Osteocyte (in vitro differentiated cells): Measurements from ENCODE around the gene C6orf120. TPM values are rescaled to one million over a fixed set of nuclear protein-coding genes. Genes with fewer than 3 reads are reported as not detected.
A peak's percentile ranks its signal among the peaks of the same experiment; 100 is the strongest.

Source experiments
- DNase-seq: peaks from one replicate; pipeline ENCODE4 v3.0.0; 2021; ENCODE audit warnings: mixed read lengths; ENCODE audit not compliant: unreplicated experiment; ENCODE audit errors: extremely low spot score
- H3K27ac Mint-ChIP-seq: one replicate; pipeline ENCODE4 v1.8.0; 2021; ENCODE audit warnings: mild to moderate bottlenecking, mixed read lengths; ENCODE audit not compliant: unreplicated experiment
- H3K27me3 Mint-ChIP-seq: one replicate; pipeline ENCODE4 v1.8.0; 2021; ENCODE audit warnings: mixed read lengths; ENCODE audit not compliant: unreplicated experiment
- H3K36me3 Mint-ChIP-seq: one replicate; pipeline ENCODE4 v1.8.0; 2021; ENCODE audit warnings: mixed read lengths; ENCODE audit not compliant: unreplicated experiment
- H3K4me1 Mint-ChIP-seq: one replicate; pipeline ENCODE4 v1.8.0; 2021; ENCODE audit warnings: mixed read lengths; ENCODE audit not compliant: unreplicated experiment
- H3K4me3 Mint-ChIP-seq: one replicate; pipeline ENCODE4 v1.8.0; 2021; ENCODE audit warnings: mild to moderate bottlenecking, moderate library complexity, mixed read lengths; ENCODE audit not compliant: unreplicated experiment
- H3K9me3 Mint-ChIP-seq: one replicate; pipeline ENCODE4 v1.8.0; 2021; ENCODE audit warnings: mixed read lengths; ENCODE audit not compliant: unreplicated experiment
- total RNA-seq: library from RNA; stranded (reverse); gene quantifications from 2 replicates; pipeline ENCODE4 v1.2.1, GENCODE V29; 2021
- TF ChIP-seq, protein P1 (sequence below): fragments of 200-600 bp; sonication (generic); IDR thresholded peaks from 2 replicates; pipeline ENCODE4 v1.5.0; 2021; ENCODE audit warnings: antibody characterized with exemption, mild to moderate bottlenecking, moderate library complexity

Gene C6orf120
- total RNA-seq, 1 donor from 2014 or later = 33.1 TPM

DNA sequence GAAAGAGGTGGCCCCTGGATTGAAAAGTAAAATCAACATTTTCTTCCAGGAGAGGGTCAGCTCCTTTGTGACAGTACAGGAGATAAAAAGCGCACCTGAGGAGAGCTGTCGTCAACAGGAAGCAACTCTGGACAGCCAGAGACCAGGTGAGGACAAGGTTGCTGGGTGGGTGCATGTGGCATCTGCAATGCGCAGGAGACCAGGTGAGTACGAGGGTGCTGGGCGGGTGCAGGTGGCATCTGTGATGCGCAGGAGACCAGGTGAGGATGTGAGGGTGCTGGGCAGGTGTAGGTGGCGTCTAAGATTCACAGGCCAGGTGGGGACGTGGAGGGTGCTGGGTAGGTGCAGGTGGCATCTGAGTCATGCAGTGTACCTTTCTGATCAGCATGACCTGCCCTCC is 38.5 kb upstream of the C6orf120 start:
- Mint-ChIP-seq H3K36me3 (peaks cover 30% of the 10 kb centered on the region), H3K27ac (no peak overlapping the region), H3K4me3 (no peak overlapping the region), H3K27me3 (no peaks in the 10 kb centered on the region), H3K4me1 (no peaks in the 10 kb centered on the region), H3K9me3 (no peaks in the 10 kb centered on the region)
- TF ChIP-seq, protein P1, sequence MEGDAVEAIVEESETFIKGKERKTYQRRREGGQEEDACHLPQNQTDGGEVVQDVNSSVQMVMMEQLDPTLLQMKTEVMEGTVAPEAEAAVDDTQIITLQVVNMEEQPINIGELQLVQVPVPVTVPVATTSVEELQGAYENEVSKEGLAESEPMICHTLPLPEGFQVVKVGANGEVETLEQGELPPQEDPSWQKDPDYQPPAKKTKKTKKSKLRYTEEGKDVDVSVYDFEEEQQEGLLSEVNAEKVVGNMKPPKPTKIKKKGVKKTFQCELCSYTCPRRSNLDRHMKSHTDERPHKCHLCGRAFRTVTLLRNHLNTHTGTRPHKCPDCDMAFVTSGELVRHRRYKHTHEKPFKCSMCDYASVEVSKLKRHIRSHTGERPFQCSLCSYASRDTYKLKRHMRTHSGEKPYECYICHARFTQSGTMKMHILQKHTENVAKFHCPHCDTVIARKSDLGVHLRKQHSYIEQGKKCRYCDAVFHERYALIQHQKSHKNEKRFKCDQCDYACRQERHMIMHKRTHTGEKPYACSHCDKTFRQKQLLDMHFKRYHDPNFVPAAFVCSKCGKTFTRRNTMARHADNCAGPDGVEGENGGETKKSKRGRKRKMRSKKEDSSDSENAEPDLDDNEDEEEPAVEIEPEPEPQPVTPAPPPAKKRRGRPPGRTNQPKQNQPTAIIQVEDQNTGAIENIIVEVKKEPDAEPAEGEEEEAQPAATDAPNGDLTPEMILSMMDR = no peak
- DNase-seq = peak; percentile 51

DNA sequence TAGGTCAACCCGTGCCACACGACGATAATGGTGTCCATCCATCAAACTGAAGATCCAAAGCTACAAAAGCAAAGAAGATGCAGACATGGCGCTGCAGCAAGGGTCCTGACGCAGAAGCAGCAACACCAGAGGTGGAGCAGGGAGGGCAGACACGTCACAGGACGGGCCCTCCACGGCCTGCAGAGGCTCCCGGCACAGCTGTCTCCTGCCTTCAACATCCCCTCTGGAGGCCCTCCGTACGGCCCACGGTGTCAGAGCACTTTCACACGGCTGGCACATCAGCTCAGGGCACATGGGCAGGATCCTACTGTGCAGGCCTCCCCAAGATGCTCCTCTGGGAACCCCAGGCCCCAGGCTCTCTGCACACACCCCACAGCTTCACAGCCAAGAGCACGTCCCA is 37.7 kb upstream of the C6orf120 start:
- peaks cover 26% of the 10 kb centered on the region for H3K36me3 Mint-ChIP-seq
- no peak overlapping the region for H3K4me3 Mint-ChIP-seq
- no peak for DNase-seq
- TF ChIP-seq, protein P1 = no peak
- no peaks in the 10 kb centered on the region for H3K9me3 Mint-ChIP-seq
- no peaks in the 10 kb centered on the region for H3K4me1 Mint-ChIP-seq
- no peak overlapping the region for H3K27ac Mint-ChIP-seq
- H3K27me3 Mint-ChIP-seq = no peaks in the 10 kb centered on the region

DNA sequence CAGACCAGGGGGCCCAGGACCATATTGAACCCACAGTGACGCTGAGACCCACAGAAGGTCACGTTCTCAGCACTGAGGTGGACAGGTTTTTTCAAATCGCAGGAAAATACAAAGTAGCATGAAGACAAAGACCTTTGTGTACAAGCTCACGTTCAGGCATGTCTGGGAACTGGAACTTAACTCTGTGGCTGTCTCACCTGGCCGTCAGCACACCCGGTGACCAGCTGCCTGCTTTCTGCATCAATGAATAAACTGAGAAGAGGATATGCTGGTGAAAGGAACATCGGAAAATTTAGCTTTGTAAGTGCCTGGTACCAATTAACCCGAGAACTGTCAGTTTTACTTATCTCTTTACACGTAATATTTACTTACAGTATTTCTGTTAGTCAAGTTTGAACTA is 36.6 kb upstream of the C6orf120 start:
- H3K4me1 Mint-ChIP-seq = peaks cover 3% of the 10 kb centered on the region
- TF ChIP-seq, protein P1 = no peak
- no peaks in the 10 kb centered on the region for H3K9me3 Mint-ChIP-seq
- no peaks in the 10 kb centered on the region for H3K27me3 Mint-ChIP-seq
- peaks cover 24% of the 10 kb centered on the region for H3K36me3 Mint-ChIP-seq
- H3K4me3 Mint-ChIP-seq = no peak overlapping the region
- no peak for DNase-seq
- no peak overlapping the region for H3K27ac Mint-ChIP-seq

DNA sequence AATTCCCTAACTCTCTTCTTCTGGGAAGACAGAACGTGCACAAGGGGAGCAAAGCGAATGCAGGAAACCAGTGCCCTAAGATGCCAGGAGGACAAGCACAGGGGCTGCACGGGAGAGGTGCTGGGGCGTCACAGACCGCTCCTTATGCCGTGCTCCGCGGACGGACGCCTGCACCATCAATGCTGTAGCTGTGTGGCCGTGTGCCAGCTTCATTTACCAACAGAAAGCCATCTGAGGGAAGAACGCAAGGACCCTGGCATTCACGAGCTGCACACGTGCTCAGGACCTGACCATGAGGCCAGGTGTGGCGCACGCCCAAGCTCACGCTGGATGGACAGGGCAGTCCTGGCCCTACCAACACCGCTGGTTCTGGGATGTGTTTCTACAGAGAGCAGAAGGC is 35.5 kb upstream of the C6orf120 start:
- H3K4me1 Mint-ChIP-seq = peaks cover 3% of the 10 kb centered on the region
- no peak overlapping the region for H3K27ac Mint-ChIP-seq
- DNase-seq = no peak
- no peak overlapping the region for H3K4me3 Mint-ChIP-seq
- TF ChIP-seq, protein P1 = no peak
- H3K27me3 Mint-ChIP-seq = no peaks in the 10 kb centered on the region
- peaks cover 29% of the 10 kb centered on the region for H3K36me3 Mint-ChIP-seq
- no peaks in the 10 kb centered on the region for H3K9me3 Mint-ChIP-seq

DNA sequence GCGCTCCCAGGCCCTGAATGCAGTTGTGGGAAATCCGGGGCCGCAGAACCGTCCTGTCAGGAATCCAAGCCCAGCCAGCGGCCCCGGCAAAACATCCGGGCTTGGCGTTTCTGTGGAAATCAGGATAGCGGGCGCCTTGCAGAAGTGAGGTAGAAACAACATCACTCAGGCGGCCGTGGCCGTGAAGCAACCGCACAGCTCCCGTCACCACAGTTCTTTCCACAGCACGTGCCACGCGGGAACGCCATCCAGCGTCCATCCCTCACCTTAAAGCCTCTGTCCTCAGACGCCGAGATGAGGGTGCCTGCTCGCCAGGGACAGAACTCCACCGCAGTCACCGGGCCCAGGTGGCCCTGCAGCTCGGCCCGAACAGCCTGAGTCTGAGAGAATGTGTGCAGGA is 34.2 kb upstream of the C6orf120 start:
- Mint-ChIP-seq H3K27ac (no peak overlapping the region), H3K4me3 (no peak overlapping the region), H3K36me3 (peaks cover 33% of the 10 kb centered on the region), H3K27me3 (no peaks in the 10 kb centered on the region), H3K4me1 (peaks cover 3% of the 10 kb centered on the region), H3K9me3 (no peaks in the 10 kb centered on the region)
- TF ChIP-seq, protein P1 = no peak
- DNase-seq = no peak
